22Rv1 (cell line): ENCODE data around the gene RBM19.

ENCODE experiments used
- H3K27ac ChIP-seq: fragments of 450-650 bp; 2 replicates; pipeline ENCODE4 v1.5.1; 2017
- ZFX ChIP-seq: fragments of 450-650 bp; IDR thresholded peaks from 2 replicates; pipeline ENCODE4 v1.6.1; 2017; ENCODE audit warnings: antibody characterized with exemption, borderline replicate concordance
- TF ChIP-seq, protein P1 (sequence below): fragments of 450-650 bp; IDR thresholded peaks from 2 replicates; pipeline ENCODE4 v1.5.1; 2017; ENCODE audit warnings: mild to moderate bottlenecking

The RBM19 gene

DNA sequence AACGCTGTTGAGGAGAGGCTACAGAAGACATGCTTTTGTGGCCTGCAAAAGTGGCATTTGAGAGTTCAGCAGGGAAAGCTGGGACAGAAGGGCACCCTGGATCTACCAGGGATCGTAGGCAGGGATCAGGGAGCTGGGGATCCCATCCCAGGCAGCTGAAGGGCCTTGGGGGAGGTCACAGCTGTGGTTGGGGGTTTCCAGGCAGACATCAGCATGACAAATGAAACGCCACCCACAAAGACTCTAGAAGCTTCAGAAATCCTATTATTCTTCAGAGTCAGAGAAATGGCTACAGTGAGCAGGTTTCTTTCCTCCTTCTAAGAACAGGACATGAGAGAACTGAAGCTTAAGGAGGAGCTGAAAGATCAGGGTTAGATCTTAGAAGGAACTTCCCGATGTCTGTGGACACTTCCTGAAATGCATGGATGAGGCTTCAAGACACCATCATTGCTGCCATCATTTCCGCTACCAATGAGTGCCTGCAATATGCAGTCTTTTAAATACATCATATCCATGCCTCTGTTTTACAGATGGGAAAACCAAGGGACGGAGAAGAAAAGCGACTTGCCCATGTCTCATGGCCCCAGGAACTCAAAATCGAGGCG is 104.3 kb downstream of the RBM19 start:
- no peak overlapping the region for H3K27ac ChIP-seq
- no peak for TF ChIP-seq ZFX
- TF ChIP-seq, protein P1, sequence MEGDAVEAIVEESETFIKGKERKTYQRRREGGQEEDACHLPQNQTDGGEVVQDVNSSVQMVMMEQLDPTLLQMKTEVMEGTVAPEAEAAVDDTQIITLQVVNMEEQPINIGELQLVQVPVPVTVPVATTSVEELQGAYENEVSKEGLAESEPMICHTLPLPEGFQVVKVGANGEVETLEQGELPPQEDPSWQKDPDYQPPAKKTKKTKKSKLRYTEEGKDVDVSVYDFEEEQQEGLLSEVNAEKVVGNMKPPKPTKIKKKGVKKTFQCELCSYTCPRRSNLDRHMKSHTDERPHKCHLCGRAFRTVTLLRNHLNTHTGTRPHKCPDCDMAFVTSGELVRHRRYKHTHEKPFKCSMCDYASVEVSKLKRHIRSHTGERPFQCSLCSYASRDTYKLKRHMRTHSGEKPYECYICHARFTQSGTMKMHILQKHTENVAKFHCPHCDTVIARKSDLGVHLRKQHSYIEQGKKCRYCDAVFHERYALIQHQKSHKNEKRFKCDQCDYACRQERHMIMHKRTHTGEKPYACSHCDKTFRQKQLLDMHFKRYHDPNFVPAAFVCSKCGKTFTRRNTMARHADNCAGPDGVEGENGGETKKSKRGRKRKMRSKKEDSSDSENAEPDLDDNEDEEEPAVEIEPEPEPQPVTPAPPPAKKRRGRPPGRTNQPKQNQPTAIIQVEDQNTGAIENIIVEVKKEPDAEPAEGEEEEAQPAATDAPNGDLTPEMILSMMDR: no peak

DNA sequence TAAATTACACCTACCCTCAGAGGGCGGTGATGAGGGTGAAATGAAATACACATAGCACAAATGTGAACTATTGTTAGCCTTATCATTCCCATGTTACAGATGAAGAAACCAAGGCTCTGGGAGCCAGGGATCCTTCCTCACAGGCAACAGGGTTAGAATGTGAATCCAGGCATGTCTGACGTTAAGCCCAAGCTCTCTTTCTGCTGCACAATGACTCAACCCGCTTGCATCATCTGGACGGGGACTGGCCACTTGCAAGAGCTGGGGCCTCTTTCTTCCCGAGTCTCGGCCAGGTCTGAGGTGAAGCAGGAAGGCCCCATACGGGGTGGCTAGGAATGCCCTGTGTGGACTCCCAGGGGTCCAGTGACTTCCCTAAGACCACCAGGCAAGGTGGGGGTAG is 105.2 kb downstream of the RBM19 start:
- TF ChIP-seq ZFX: no peak
- TF ChIP-seq, protein P1: no peak
- no peak overlapping the region for H3K27ac ChIP-seq

DNA sequence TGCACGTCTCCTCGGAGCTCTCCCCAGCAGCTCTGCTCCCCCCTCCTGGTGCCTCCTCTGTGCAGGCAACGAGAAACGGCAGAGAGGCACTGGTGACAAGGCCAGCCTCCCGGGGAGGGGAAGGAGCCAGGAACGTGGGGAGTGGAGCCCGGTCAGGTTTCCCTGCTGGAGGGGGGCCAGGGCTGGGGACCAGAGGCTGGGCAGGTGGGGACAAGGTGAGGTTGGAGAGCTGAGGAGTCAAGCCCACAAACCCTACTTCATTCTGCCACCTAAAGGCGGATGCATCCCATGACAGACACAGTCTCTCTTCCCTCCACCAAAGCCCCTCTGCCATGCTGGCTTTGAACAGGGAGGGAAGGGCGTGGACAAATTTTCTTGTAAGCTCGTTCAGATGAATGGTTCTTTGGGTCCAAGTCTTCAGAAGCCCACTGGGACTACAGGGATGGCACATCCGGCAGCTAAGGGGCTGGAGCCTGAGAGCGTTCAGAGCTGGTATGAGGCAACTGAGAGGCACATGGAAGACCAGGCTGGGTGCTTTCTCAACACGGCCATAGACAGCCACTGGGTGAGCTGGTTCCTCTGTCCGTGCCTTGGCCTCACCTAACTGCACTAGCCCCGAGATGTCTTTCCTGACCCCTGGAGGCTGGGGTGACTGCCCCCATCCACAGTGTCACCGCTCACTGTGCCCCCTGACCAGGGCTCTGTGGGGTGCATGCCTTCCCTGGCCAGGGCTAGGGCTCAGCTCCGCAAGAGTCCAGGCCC is 105.9 kb downstream of the RBM19 start:
- TF ChIP-seq, protein P1: no peak
- no peak for TF ChIP-seq ZFX
- no peak overlapping the region for H3K27ac ChIP-seq

DNA sequence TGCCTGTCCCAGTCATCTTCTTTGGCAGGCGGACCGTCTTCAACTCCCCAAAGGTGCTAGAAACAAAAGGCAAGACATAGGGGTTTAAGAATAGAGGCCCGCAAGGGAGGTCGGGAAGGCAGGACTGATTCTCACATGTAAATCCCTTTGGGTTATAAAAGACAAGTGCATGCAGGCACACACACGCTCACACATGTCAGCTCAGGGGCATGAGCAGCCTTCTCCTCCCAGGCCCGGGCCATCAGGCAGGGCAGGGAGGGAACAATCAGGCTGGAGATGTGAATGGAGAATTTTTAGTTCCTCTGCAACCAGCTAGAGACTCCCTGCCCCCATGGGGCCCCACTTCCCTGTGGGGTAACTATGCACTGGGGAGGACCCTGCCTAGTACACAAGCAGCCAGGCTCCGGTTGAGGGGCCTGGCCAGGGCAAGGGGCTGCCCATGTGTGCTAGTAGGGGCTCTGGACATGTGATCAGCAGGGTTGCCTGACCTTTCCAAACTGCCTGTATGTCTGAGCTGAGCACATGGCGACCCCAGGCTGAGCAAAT is 107.2 kb downstream of the RBM19 start:
- H3K27ac ChIP-seq: no peak overlapping the region

DNA sequence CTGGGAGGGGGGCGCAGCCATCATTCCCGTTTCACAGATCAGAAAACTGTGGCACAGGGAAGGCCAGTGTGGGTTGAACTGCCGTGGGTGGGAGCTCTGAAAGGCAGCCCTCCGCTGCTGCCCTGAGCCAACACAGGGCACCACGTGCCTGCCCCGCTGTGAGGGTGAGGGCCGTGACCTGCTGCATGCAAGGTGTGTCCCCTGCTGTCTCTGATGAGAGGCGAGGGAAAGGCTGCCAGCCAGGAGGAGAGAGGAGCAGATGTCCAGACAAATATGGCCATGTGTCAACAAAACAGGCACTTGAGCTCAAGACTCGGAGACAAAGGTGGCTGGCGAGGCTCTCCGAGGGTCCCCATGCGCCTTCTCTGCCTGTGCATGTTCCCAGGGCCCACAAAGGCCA is 108.8 kb downstream of the RBM19 start:
- H3K27ac ChIP-seq: no peak overlapping the region
- TF ChIP-seq, protein P1: no peak

More for the DNA sequence above, 107.2 kb downstream of the RBM19 start:
- TF ChIP-seq, protein P1: no peak
- no peak for TF ChIP-seq ZFX

DNA sequence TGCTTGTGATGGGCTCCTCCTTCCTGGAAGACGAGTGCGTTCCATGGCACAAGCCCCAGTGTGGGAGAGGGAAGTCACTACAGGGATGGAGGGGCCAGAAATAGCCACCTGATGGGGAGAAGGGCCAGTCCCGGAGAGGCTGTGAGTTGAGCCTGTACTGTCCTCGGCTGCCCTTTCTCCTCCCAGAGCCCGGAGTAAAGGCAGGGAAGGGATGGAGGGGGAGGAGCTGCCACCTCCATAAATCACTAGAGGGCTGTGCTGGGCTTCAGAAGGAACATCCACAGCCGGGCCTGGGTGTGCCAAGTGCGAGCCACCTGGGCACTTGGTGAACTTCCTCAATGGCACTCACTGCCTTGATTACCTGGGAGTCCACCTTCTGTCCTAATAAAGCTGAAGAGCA is 110.1 kb downstream of the RBM19 start:
- no peak overlapping the region for H3K27ac ChIP-seq
- TF ChIP-seq ZFX: no peak
- TF ChIP-seq, protein P1: no peak
